ENCODE results near the gene ZNF560.

ZNF560 gene

DNA sequence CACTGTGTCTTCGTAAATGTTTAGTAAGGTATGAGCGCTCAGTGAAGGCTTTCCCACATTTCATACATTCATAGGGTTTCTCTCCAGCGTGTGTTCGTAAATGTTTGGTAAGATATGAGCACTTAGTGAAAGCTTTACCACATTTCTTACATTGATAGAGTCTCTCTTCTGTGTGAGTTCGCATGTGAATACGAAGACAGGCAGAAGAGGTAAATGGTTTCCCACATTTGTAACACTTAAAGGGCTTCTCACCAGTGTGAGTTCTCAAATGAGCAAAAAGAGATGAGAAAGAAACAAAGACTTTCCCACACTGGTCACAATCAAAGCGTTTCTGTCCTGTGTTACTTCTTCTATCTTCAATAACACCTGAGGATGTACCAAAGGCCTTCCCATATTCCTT, 31.3 kb downstream of the ZNF560 start:
- Histone ChIP-seq H2BK5ac (ENCODE audit: low read length) (no peak overlapping the region), H3K56ac (ENCODE audit: low read length) (no peak overlapping the region), H3K23ac (ENCODE audit: low read length) (no peak overlapping the region), H4K8ac (ENCODE audit: low read depth, low read length) (no peak overlapping the region), H4K5ac (ENCODE audit: low read length) (no peak overlapping the region), H3K79me2 (ENCODE audit: control insufficient read depth, insufficient read depth, low read length) (no peaks in the 10 kb centered on the region), H2BK15ac (replicated peaks; ENCODE audit: low read depth) (no peak overlapping the region), H3K36me3 (ENCODE audit: control insufficient read depth, insufficient read depth, low read length) (no peaks in the 10 kb centered on the region), H3K18ac (ENCODE audit: low read length) (no peak overlapping the region), H3K4me3 (ENCODE audit: low read length) (no peak overlapping the region), H2BK120ac (ENCODE audit: low read depth, low read length) (no peak overlapping the region), H3K79me1 (ENCODE audit: low read length) (no peaks in the 10 kb centered on the region), H3K4me1 (ENCODE audit: control insufficient read depth, low read depth, low read length) (no peaks in the 10 kb centered on the region), H3K4ac (ENCODE audit: low read depth, low read length) (no peak overlapping the region), H3K9ac (ENCODE audit: low read length) (no peak overlapping the region), H3K27me3 (ENCODE audit: insufficient read depth, low read length, poor library complexity) (no peaks in the 10 kb centered on the region), H3K4me2 (ENCODE audit: low read length) (no peak overlapping the region), H2AK5ac (ENCODE audit: low read length) (no peak overlapping the region), H3K27ac (ENCODE audit: low read depth, low read length) (no peak overlapping the region)
- no peak for DNase-seq
- WGBS (ENCODE audit: extremely low coverage, insufficient coverage, low lambda C conversion rate): no CpG with 5 or more reads among the region's 7 CpGs

DNA sequence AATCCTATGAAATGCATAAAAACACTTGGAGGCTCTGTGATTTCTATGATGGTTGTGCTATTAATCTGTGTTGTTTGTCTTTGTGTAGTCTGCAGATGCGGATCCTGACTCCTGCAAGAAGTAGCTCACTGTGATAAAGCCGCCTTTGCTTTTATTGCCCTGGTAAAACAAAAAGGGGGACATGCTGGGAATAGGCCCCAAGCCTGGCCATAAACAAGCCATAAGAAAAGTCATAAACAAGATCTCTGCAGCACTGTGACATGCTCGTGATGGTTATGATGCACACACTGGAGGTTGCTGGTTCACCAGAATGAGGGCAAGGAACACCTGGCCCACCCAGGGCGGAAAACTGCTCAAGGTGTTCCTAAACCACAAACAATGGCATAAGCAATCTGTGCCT, 36.5 kb downstream of the ZNF560 start:
- H2BK15ac ChIP-seq (replicated peaks; ENCODE audit: low read depth): no peak overlapping the region
- H3K18ac ChIP-seq (ENCODE audit: low read length): no peak overlapping the region
- H2BK120ac ChIP-seq (ENCODE audit: low read depth, low read length): no peak overlapping the region
- no peak for DNase-seq
- H3K36me3 ChIP-seq (ENCODE audit: control insufficient read depth, insufficient read depth, low read length): no peaks in the 10 kb centered on the region
- H3K4me1 ChIP-seq (ENCODE audit: control insufficient read depth, low read depth, low read length): no peaks in the 10 kb centered on the region
- H4K8ac ChIP-seq (ENCODE audit: low read depth, low read length): no peak overlapping the region
- H3K9ac ChIP-seq (ENCODE audit: low read length): no peak overlapping the region
- no peak overlapping the region for H4K5ac ChIP-seq (ENCODE audit: low read length)
- no peaks in the 10 kb centered on the region for H3K27me3 ChIP-seq (ENCODE audit: insufficient read depth, low read length, poor library complexity)
- H2AK5ac ChIP-seq (ENCODE audit: low read length): no peak overlapping the region
- H3K79me2 ChIP-seq (ENCODE audit: control insufficient read depth, insufficient read depth, low read length): no peaks in the 10 kb centered on the region
- no peak overlapping the region for H3K4ac ChIP-seq (ENCODE audit: low read depth, low read length)
- H3K56ac ChIP-seq (ENCODE audit: low read length): no peak overlapping the region
- H3K27ac ChIP-seq (ENCODE audit: low read depth, low read length): no peak overlapping the region
- H3K23ac ChIP-seq (ENCODE audit: low read length): no peak overlapping the region
- H3K4me2 ChIP-seq (ENCODE audit: low read length): no peak overlapping the region
- H2BK5ac ChIP-seq (ENCODE audit: low read length): no peak overlapping the region
- WGBS (ENCODE audit: extremely low coverage, insufficient coverage, low lambda C conversion rate): no CpG with 5 or more reads among the region's 4 CpGs
- no peaks in the 10 kb centered on the region for H3K79me1 ChIP-seq (ENCODE audit: low read length)
- no peak overlapping the region for H3K4me3 ChIP-seq (ENCODE audit: low read length)

DNA sequence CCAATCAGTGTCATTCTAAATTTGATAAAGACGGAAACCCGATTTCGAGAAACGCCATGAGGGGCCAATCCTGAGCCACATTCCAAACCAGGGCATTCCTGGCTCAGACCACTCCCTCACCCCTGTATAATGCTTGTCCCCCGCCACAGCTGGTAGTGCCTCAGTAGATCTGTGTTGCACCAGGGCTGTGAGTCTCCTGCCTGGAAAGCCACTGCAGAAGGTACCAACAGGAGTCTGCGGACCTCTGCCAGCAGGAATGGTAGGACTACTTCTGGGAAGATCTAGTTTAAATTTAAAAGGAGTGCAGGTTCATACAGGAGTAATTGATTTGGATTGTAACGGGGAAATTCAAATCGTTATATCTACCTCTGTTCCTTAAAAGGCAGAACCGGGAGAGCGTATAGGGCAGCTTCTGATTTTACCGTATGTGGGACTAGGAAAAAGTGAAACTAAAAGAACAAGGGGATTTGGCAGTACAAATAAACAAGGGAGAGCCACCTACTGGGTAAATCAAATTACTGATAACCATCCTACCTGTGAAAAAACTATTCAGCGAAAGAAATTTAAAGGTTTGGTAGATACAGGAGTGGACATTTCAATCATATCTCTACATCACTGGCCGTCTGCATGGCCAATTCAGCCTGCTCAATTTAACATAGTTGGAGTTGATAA, 42.3 kb downstream of the ZNF560 start:
- Histone ChIP-seq H2BK5ac (ENCODE audit: low read length) (no peak overlapping the region), H2BK120ac (ENCODE audit: low read depth, low read length) (no peak overlapping the region), H2BK15ac (replicated peaks; ENCODE audit: low read depth) (no peak overlapping the region), H4K5ac (ENCODE audit: low read length) (no peak overlapping the region), H3K4me1 (ENCODE audit: control insufficient read depth, low read depth, low read length) (no peaks in the 10 kb centered on the region), H3K4me3 (ENCODE audit: low read length) (no peak overlapping the region), H3K79me1 (ENCODE audit: low read length) (no peaks in the 10 kb centered on the region), H3K27ac (ENCODE audit: low read depth, low read length) (no peak overlapping the region), H3K36me3 (ENCODE audit: control insufficient read depth, insufficient read depth, low read length) (no peaks in the 10 kb centered on the region), H3K4ac (ENCODE audit: low read depth, low read length) (no peak overlapping the region), H3K4me2 (ENCODE audit: low read length) (no peak overlapping the region), H3K23ac (ENCODE audit: low read length) (no peak overlapping the region), H3K9ac (ENCODE audit: low read length) (no peak overlapping the region), H3K56ac (ENCODE audit: low read length) (no peak overlapping the region), H4K8ac (ENCODE audit: low read depth, low read length) (no peak overlapping the region), H3K27me3 (ENCODE audit: insufficient read depth, low read length, poor library complexity) (no peaks in the 10 kb centered on the region), H3K18ac (ENCODE audit: low read length) (no peak overlapping the region), H3K79me2 (ENCODE audit: control insufficient read depth, insufficient read depth, low read length) (no peaks in the 10 kb centered on the region), H2AK5ac (ENCODE audit: low read length) (no peak overlapping the region)
- WGBS (ENCODE audit: extremely low coverage, insufficient coverage, low lambda C conversion rate): no CpG with 5 or more reads among the region's 13 CpGs
- no peak for DNase-seq

DNA sequence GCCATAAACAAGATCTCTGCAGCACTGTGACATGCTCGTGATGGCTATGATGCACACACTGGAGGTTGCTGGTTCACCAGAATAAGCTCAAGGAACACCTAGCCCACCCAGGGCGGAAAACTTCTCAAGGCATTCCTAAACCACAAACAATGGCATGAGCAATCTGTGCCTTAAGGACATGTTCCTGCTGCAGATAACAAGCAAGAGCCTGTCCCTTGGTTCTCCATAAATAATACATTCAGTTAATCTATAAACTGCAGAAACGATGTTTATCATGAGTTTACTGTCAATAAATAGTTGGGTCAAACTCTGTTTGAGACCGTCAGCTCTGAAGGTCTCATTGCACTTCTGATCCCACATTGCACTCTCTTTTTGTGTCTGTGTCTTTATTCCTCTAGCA, 44.5 kb downstream of the ZNF560 start:
- no peak overlapping the region for H3K4me3 ChIP-seq (ENCODE audit: low read length)
- H3K56ac ChIP-seq (ENCODE audit: low read length): no peak overlapping the region
- no peak overlapping the region for H3K27ac ChIP-seq (ENCODE audit: low read depth, low read length)
- H4K8ac ChIP-seq (ENCODE audit: low read depth, low read length): no peak overlapping the region
- no peaks in the 10 kb centered on the region for H3K27me3 ChIP-seq (ENCODE audit: insufficient read depth, low read length, poor library complexity)
- no peak overlapping the region for H3K4ac ChIP-seq (ENCODE audit: low read depth, low read length)
- no peak overlapping the region for H3K4me2 ChIP-seq (ENCODE audit: low read length)
- no peak overlapping the region for H2BK120ac ChIP-seq (ENCODE audit: low read depth, low read length)
- WGBS (ENCODE audit: extremely low coverage, insufficient coverage, low lambda C conversion rate): no CpG with 5 or more reads among the region's 4 CpGs
- no peak overlapping the region for H2BK15ac ChIP-seq (replicated peaks; ENCODE audit: low read depth)
- H3K18ac ChIP-seq (ENCODE audit: low read length): no peak overlapping the region
- H3K9ac ChIP-seq (ENCODE audit: low read length): no peak overlapping the region
- H3K36me3 ChIP-seq (ENCODE audit: control insufficient read depth, insufficient read depth, low read length): no peaks in the 10 kb centered on the region
- H2AK5ac ChIP-seq (ENCODE audit: low read length): no peak overlapping the region
- no peak overlapping the region for H2BK5ac ChIP-seq (ENCODE audit: low read length)
- H3K79me1 ChIP-seq (ENCODE audit: low read length): no peaks in the 10 kb centered on the region
- no peak for DNase-seq
- H4K5ac ChIP-seq (ENCODE audit: low read length): no peak overlapping the region
- H3K4me1 ChIP-seq (ENCODE audit: control insufficient read depth, low read depth, low read length): no peaks in the 10 kb centered on the region
- H3K23ac ChIP-seq (ENCODE audit: low read length): no peak overlapping the region
- no peaks in the 10 kb centered on the region for H3K79me2 ChIP-seq (ENCODE audit: control insufficient read depth, insufficient read depth, low read length)

DNA sequence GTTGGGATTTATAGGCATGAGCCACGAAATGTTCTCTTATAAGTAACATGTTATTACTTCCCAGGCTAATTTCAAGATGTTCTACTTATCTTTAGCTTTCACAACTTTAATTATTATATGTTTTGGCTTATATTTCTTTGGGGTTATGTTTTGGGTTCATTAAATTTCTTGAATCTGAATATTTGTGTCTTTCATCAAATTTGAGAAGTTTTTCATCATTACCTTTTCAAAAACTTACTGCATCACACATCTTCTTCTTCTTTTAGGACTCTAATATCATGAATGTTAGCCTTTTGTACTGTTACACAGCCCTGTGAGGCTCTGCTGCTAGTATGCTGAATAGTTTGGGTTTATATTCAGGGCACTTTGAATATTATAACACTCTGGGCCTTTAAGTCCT, 53.4 kb downstream of the ZNF560 start:
- Histone ChIP-seq H3K36me3 (ENCODE audit: control insufficient read depth, insufficient read depth, low read length) (no peaks in the 10 kb centered on the region), H3K18ac (ENCODE audit: low read length) (no peak overlapping the region), H3K4me2 (ENCODE audit: low read length) (no peak overlapping the region), H2BK5ac (ENCODE audit: low read length) (no peak overlapping the region), H3K4me1 (ENCODE audit: control insufficient read depth, low read depth, low read length) (no peaks in the 10 kb centered on the region), H3K79me1 (ENCODE audit: low read length) (no peaks in the 10 kb centered on the region), H3K79me2 (ENCODE audit: control insufficient read depth, insufficient read depth, low read length) (no peaks in the 10 kb centered on the region), H4K5ac (ENCODE audit: low read length) (no peak overlapping the region), H2BK15ac (replicated peaks; ENCODE audit: low read depth) (no peak overlapping the region), H3K56ac (ENCODE audit: low read length) (no peak overlapping the region), H3K4me3 (ENCODE audit: low read length) (no peak overlapping the region), H2AK5ac (ENCODE audit: low read length) (no peak overlapping the region), H3K27ac (ENCODE audit: low read depth, low read length) (no peak overlapping the region), H3K4ac (ENCODE audit: low read depth, low read length) (no peak overlapping the region), H4K8ac (ENCODE audit: low read depth, low read length) (no peak overlapping the region), H2BK120ac (ENCODE audit: low read depth, low read length) (no peak overlapping the region), H3K9ac (ENCODE audit: low read length) (no peak overlapping the region), H3K23ac (ENCODE audit: low read length) (no peak overlapping the region), H3K27me3 (ENCODE audit: insufficient read depth, low read length, poor library complexity) (no peaks in the 10 kb centered on the region)
- WGBS (ENCODE audit: extremely low coverage, insufficient coverage, low lambda C conversion rate): no CpG with 5 or more reads among the region's 1 CpG
- no peak for DNase-seq

GRCh38 chr19:9436358-9436757, 62.1 kb downstream of the ZNF560 start:
- Histone ChIP-seq H3K4me2 (ENCODE audit: low read length) (no peak overlapping the region), H3K4me3 (ENCODE audit: low read length) (no peak overlapping the region), H2BK120ac (ENCODE audit: low read depth, low read length) (no peak overlapping the region), H3K27me3 (ENCODE audit: insufficient read depth, low read length, poor library complexity) (no peaks in the 10 kb centered on the region), H3K56ac (ENCODE audit: low read length) (no peak overlapping the region), H3K23ac (ENCODE audit: low read length) (no peak overlapping the region), H3K27ac (ENCODE audit: low read depth, low read length) (no peak overlapping the region), H3K36me3 (ENCODE audit: control insufficient read depth, insufficient read depth, low read length) (no peaks in the 10 kb centered on the region), H3K18ac (ENCODE audit: low read length) (no peak overlapping the region), H2BK15ac (replicated peaks; ENCODE audit: low read depth) (no peak overlapping the region), H4K5ac (ENCODE audit: low read length) (no peak overlapping the region), H4K8ac (ENCODE audit: low read depth, low read length) (no peak overlapping the region), H3K4me1 (ENCODE audit: control insufficient read depth, low read depth, low read length) (no peaks in the 10 kb centered on the region), H2BK5ac (ENCODE audit: low read length) (no peak overlapping the region), H3K79me2 (ENCODE audit: control insufficient read depth, insufficient read depth, low read length) (no peaks in the 10 kb centered on the region), H3K9ac (ENCODE audit: low read length) (no peak overlapping the region), H3K4ac (ENCODE audit: low read depth, low read length) (no peak overlapping the region), H2AK5ac (ENCODE audit: low read length) (no peak overlapping the region), H3K79me1 (ENCODE audit: low read length) (no peaks in the 10 kb centered on the region)
- WGBS (ENCODE audit: extremely low coverage, insufficient coverage, low lambda C conversion rate): no CpG with 5 or more reads among the region's 4 CpGs
- no peak for DNase-seq

Measured in mesendoderm (in vitro differentiated cells).